Brain microvascular endothelial cell (primary cell): ENCODE data around the gene PRKX.
"Not testable (repeated sequence)": the region's sequence is repeated elsewhere in the genome, so short reads cannot be mapped to it uniquely, and the experiment has no call there.

Source experiments
- DNase-seq: peaks from one replicate; pipeline ENCODE4 v3.0.0-alpha.2; 2020
- H3K27ac ChIP-seq: fragments of 250-450 bp; sonication (Bioruptor Pico); 2 replicates; pipeline ENCODE4 v1.5.1; 2020; ENCODE audit warnings: mild to moderate bottlenecking, moderate library complexity
- H3K27me3 ChIP-seq: fragments of 250-450 bp; sonication (Bioruptor Pico); replicated peaks from 2 replicates; pipeline ENCODE4 v1.5.1; 2020; ENCODE audit warnings: mild to moderate bottlenecking
- H3K36me3 ChIP-seq: fragments of 250-450 bp; sonication (Bioruptor Pico); replicated peaks from 2 replicates; pipeline ENCODE4 v1.5.1; 2020; ENCODE audit warnings: mild to moderate bottlenecking
- H3K4me3 ChIP-seq: 2 replicates; pipeline ENCODE4 v1.5.1; 2011; ENCODE audit warnings: low read depth, mild to moderate bottlenecking, control low read depth, low read length, moderate library complexity
- in situ Hi-C: cut with HindIII; loops from 2 replicates; pipeline ENCODE4 v1.10.0; 2017; ENCODE audit warnings: low sequenced_read_pairs, low pct_ligation_motif_present
- TF ChIP-seq, protein P1 (sequence below): IDR thresholded peaks from 2 replicates; pipeline ENCODE4 v1.5.1; 2011; ENCODE audit warnings: low read depth, mild to moderate bottlenecking, moderate library complexity, low read length, control low read depth, inconsistent platforms; ENCODE audit errors: missing control alignments

The PRKX gene

GRCh38 chrX:3679669-3680068 lies 33.8 kb downstream of the PRKX start:
- in situ Hi-C loops: no loop called here
- Histone ChIP-seq H3K4me3 (no peak overlapping the region), H3K27me3 (no peaks in the 10 kb centered on the region), H3K36me3 (no peaks in the 10 kb centered on the region), H3K27ac (no peak overlapping the region)
- no peak for DNase-seq
- TF ChIP-seq, protein P1, sequence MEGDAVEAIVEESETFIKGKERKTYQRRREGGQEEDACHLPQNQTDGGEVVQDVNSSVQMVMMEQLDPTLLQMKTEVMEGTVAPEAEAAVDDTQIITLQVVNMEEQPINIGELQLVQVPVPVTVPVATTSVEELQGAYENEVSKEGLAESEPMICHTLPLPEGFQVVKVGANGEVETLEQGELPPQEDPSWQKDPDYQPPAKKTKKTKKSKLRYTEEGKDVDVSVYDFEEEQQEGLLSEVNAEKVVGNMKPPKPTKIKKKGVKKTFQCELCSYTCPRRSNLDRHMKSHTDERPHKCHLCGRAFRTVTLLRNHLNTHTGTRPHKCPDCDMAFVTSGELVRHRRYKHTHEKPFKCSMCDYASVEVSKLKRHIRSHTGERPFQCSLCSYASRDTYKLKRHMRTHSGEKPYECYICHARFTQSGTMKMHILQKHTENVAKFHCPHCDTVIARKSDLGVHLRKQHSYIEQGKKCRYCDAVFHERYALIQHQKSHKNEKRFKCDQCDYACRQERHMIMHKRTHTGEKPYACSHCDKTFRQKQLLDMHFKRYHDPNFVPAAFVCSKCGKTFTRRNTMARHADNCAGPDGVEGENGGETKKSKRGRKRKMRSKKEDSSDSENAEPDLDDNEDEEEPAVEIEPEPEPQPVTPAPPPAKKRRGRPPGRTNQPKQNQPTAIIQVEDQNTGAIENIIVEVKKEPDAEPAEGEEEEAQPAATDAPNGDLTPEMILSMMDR: no peak

- TF ChIP-seq, protein P1: no peak
Observed at GRCh38 chrX:3678328-3678727, 35.1 kb downstream of the PRKX start.

DNA sequence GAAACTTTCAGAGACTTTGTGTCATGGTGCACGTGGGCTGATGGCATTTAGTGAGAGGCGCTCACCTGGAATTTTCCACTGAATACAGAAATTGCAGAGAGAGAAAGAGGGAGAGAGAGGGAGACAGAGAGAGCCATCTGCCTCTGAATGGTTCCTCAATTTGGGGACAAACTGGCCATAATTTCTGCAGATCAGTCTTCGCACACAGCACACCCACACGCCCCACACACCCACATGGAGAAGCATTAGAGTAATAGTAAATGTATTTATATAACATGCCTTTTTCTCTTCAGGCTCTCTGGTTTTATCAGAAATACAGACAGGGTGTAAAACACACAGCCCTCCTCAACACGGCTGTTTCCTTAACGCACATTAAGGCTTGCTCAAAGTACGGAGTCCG lies 38.6 kb downstream of the PRKX start:
- TF ChIP-seq, protein P1: no peak
- Histone ChIP-seq H3K4me3 (no peak overlapping the region), H3K27ac (no peak overlapping the region), H3K27me3 (no peaks in the 10 kb centered on the region), H3K36me3 (no peaks in the 10 kb centered on the region)
- in situ Hi-C loops: no loop called here
- DNase-seq: no peak

More at GRCh38 chrX:3678328-3678727, 35.1 kb downstream of the PRKX start:
- in situ Hi-C loops: no loop called here
- Histone ChIP-seq H3K4me3 (no peak overlapping the region), H3K27me3 (no peaks in the 10 kb centered on the region), H3K36me3 (no peaks in the 10 kb centered on the region), H3K27ac (no peak overlapping the region)
- no peak for DNase-seq

- in situ Hi-C loops: no loop called here
Observed at GRCh38 chrX:3669841-3670475, 43.5 kb downstream of the PRKX start.

DNA sequence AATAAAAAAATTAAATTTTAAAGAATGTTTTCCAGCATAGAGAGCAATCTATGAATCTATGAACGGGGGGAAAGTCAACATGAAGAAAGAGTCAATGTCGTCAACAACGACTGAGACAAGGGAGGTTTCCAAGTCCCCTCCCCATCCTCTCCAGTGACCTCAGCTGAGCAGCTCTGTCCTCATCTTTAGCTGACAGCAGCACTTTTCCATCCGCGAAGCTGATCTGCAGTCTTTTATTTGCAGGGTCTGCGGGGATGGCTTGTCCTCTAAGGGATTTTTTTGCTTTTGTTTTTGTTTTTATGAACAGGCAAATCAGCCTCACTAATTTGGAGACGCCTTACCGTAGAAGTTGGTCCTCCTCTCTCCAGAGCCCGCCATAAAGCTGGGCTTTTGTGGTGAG lies 46.5 kb downstream of the PRKX start:
- no peaks in the 10 kb centered on the region for H3K36me3 ChIP-seq
- H3K4me3 ChIP-seq: no peak overlapping the region
- no peak for DNase-seq
- TF ChIP-seq, protein P1: no peak
- in situ Hi-C loops: no loop called here
- H3K27me3 ChIP-seq: no peaks in the 10 kb centered on the region
- H3K27ac ChIP-seq: no peak overlapping the region

More at GRCh38 chrX:3669841-3670475, 43.5 kb downstream of the PRKX start:
- no peak overlapping the region for H3K27ac ChIP-seq
- TF ChIP-seq, protein P1: no peak
- H3K36me3 ChIP-seq: no peaks in the 10 kb centered on the region
- no peak for DNase-seq
- no peaks in the 10 kb centered on the region for H3K27me3 ChIP-seq
- H3K4me3 ChIP-seq: no peak overlapping the region

GRCh38 chrX:3664921-3665320 lies 48.5 kb downstream of the PRKX start:
- no peak overlapping the region for H3K4me3 ChIP-seq
- in situ Hi-C loops: no loop called here
- TF ChIP-seq, protein P1: no peak
- no peak for DNase-seq
- H3K27ac ChIP-seq: no peak overlapping the region
- no peaks in the 10 kb centered on the region for H3K36me3 ChIP-seq
- no peaks in the 10 kb centered on the region for H3K27me3 ChIP-seq

DNA sequence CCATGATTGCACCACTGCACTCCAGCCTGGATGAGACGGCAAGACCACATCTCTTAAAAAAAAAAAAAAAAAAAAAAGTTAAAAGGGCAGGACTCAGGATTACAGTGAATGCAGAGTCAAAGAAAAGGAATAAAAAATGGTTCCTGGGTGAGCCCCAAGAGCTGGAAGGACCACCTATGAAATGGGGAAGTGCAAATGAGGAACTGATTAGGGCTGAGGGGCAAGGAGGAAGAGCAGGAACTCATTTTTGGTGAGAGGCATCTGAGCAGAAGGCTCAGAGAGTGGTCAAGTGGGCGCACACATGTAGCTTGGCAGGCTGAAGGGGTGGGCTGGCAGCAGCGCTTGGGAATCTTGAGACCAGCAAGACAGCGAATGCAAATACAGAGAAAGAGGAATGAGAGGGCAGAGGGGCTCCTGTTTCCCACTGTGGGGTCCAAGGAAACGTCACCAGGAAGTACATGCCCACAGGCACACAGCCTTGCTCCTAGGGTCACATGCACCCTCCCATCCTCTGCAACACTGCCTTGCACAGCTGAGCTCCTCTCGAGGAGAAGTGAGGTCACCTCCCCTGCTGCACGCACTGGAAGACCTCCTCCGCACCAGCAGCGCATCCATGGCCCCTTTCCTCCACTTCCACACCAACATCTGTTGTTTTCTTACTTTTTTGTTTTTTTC lies 49.7 kb downstream of the PRKX start:
- DNase-seq, H3K4me3 ChIP-seq, H3K36me3 ChIP-seq, H3K27me3 ChIP-seq, in situ Hi-C loops, H3K27ac ChIP-seq: not testable (repeated sequence)
